Erythroblast (primary cell): ENCODE data around the gene SYDE1.

Experiments used
- GATA1 ChIP-seq: IDR thresholded peaks from 2 replicates; pipeline ENCODE4 v1.6.1; 2011; ENCODE audit warnings: low read depth, mild to moderate bottlenecking, control low read depth, low read length, moderate library complexity
- POLR2A ChIP-seq: IDR thresholded peaks from 2 replicates; pipeline ENCODE4 v1.6.1; 2011; ENCODE audit warnings: mild to moderate bottlenecking, low read length

GRCh38 chr19:15091918-15092753 lies 15.1 kb upstream of the SYDE1 start:
- TF ChIP-seq POLR2A = no peak
- TF ChIP-seq GATA1 = no peak
